GM12891 (cell line): ENCODE measurements around the gene RNASEH2C.

ENCODE experiments used
- POLR2A ChIP-seq: IDR thresholded peaks from 2 replicates; pipeline ENCODE4 v1.6.1; 2011; ENCODE audit warnings: low read depth, low read length, control low read depth
- POLR2AphosphoS5 ChIP-seq: IDR thresholded peaks from 2 replicates; pipeline ENCODE4 v1.6.1; 2011; ENCODE audit warnings: low read depth, low read length, control low read depth
- SPI1 ChIP-seq: IDR thresholded peaks from 2 replicates; pipeline ENCODE4 v1.6.1; 2011; ENCODE audit warnings: low read depth, low read length, control low read depth

DNA sequence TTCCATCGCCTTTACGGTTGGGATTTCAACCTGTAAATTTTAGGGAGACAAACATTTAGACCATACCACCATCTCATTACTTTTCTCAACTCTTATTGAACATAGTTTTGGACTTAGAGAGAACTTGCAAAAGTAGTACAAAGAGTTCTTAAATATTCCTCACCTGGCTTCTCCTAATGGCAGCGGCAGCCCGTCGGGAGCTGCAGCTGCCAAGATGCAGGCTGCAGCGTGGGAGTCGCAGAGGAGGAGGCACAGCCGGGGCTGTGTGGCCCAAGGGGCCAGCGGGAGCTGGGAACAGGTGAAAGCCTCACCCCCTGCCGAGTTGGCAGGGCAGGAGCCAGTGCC, 23.1 kb upstream of the RNASEH2C start:
- TF ChIP-seq POLR2A, result no peak
- no peak for TF ChIP-seq POLR2AphosphoS5
- TF ChIP-seq SPI1, result no peak
